HK-2 (cell line): ENCODE results near the gene MRGPRX1.
"Not testable (repeated sequence)": the region's sequence is repeated elsewhere in the genome, so short reads cannot be mapped to it uniquely, and the experiment has no call there.

Experiments used
- DNase-seq: peaks from one replicate; pipeline ENCODE4 v3.0.0-alpha.2; 2018; ENCODE audit not compliant: unreplicated experiment

The MRGPRX1 gene

DNA sequence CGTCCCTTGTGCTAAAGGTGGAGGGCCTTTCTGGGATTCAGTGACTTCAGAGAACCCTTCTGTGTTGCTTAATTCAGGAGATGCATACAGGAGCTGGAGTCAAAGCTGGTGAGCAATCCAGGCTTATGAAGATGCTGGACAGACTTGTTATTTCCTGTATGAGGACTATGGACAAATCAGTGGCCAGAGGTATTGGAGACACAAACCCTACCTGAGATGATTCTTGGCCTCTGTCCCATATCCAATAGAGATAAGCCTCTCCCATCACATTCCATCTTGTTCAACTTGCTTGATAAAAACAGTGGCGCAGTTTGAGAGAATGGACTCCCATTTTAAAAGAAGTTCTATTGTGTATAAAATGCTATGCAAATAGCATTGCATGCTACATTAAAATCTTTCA is at the start of gene MRGPRX1:
Gene MRGPRX1 (minus strand): TSS at position 101 of the 400 bp plus-strand sequence. CDS start 4,630 bp downstream, outside the sequence.
- DNase-seq: no peak

DNA sequence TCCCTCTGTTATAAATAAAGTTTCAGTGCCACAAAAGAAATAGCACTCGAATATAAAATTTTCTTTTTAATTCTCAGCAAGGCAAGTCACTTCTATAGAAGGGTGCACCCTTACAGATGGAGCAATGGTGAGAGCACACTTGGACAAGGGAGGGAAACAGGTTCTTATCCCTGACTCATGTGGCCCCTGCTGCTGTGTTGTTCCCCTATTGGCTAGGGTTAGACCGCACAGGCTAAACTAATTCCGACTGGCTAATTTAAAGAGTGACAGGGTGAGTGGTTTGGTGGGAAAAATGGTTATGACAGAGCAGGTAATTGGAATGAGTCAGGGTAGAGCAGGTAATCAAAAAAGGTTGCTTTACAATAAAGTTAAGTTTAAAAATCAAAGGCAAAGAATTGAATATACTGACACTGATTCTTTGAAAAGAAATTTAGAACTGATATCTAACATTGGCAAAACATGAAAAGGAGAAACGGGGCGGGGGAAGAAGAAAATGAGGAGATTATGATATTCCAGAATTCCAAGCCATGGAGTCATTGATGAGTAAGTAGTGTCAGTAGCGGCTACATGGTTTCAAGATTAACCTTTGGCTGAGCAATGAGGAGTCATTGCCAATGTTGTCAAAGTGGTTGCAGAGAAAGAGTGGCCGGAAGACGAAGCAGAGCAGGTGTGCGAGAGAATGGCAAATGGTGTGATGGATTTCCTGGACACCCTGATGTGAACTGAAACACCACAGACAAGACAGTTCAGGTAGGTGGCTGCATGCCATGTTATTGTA is 48.4 kb upstream of the MRGPRX1 start:
- peak; percentile 18 for DNase-seq

DNA sequence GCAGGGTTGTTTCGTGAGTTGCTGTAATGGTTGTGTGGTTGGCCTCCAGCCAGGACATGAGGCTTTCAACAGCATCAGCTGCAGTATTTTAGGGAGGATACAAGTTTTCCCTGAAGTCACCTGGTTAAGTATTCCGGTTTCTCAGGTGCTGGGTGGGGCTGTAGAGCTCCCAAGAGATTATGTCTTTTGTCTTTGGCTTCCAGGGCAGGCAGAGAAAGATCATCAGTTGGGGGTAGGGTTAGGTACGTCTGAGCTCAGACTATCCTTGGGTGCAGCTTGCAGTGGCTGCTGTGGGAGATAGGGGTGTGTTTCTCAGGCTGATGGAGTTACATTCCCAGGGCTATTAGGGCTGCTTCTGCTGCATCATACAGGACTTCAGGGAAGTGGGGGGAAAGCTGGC is 47.5 kb upstream of the MRGPRX1 start:
- DNase-seq: no peak

DNA sequence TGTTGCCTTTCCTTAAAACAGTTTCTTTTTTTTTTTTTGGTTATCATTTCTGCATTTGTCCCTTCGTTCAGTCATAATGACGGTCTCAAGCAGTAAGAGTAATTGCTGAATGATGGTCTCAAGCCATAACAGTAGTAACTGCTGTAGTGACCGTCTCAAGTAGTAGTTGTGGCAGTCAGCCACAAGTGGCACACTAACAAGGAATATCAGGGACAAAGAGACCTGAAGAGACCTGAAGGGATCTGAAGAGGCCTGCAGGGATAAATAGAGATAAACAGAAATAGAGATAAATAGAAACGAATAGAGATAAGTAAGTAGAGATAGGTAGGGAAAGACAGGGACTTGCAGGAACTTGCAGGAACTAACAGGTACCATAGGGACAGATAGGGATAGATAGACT is 42.7 kb upstream of the MRGPRX1 start:
- no peak for DNase-seq

DNA sequence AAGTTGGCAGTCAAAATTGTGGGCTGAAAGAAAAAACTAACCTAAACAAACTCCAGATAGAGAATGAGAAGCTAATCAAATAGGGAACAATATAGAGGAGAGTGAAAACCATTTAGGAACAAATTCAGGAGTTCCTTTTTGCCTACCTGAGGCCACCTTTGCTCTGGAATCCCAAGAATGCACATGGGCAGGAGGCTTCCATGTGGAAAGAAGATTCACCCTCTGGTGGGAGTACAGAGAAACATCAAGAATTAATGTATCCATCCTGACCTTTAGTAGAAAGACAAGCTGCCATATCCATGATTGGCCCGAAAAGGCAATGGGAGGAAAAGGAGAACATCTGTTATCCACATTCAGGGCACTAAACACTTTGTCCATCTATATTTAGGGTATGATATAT is 35.0 kb upstream of the MRGPRX1 start:
- DNase-seq: no peak

DNA sequence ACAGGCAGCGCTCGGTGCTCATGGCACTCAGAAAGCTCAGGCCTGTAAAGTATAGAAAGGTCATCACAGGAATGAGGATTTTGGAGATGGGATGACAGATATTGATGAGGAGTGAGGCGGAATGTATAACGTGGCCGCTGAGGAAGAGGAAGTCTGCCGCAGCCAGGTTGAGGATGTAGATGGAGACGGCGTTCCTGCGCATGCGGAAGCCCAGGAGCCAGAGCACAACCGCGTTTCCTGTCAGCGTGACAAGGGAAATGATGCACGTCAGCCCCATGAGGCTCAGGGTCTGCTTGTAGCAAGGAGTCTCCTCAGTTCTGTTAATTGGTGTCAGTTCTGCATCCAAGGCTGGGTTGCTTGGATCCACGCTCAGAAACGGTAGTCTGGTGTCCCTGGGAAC is 33.1 kb upstream of the MRGPRX1 start:
- no peak for DNase-seq

DNA sequence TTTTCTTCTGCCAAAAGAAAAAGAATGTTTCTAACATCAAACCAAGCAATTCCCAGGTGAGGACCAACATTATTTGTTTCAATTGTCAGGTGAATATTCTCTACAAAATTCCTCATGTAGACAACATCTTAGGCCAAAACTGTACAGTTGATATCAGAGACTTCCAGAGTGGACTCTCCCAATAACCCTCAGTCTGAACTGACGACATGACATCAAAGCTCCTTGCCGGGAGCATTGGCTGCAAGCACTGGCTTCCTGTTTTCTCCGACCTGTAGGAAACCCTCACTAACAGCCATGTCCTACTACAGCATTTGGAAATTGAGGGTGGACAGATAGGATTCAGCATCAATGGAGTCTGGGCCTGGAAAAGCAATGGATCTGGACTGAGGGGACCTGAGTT is 30.5 kb upstream of the MRGPRX1 start:
- no peak for DNase-seq

DNA sequence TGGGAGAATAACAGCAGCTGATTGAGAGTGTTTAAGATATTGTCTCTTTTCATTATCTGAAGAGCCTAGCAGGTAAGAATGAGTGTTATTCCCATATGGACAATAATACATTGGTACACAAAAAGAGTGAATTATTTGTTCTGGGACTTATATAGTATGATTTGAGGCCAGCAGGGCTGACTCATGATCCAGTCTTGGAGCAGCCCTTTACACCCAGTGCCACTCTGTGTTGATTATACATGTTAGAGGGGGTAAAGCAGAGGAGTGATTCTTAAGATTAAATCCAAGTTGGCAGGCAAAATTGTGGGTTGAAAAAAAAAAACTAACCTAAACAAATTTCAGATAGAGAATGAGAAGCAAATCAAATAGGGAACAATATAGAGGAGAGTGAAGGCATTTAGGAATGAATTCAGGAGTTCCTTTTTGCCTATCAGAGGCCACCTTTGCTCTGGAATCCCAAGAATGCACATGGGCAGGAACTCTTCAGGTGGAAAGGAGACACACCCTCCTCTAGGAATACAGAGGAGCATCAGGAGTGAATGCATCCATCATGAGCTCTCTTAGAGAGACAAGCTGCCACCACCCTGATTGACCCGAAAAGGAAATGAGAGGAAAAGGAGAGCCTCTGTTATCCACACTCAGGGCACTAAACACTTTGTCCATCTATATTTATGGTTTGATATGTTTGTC is 19.2 kb upstream of the MRGPRX1 start:
- no peak for DNase-seq

DNA sequence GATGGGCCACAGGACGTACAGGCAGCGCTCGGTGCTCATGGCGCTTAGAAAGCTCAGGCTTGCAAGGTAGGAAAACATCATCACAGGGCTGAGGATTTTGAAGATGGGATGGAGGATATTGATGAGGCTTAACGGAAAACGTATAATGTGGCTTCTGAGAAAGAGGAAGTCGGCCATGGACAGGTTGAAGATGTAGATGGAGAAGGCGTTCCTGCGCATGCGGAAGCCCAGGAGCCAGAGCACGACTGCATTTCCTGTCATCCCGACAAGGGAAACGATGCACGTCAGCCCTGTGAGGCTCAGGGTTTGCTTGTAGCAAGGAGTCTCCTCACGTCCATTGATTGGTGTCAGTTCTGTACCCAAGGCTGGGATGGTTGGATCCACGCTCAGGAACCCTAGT is 17.4 kb upstream of the MRGPRX1 start:
- DNase-seq: no peak

DNA sequence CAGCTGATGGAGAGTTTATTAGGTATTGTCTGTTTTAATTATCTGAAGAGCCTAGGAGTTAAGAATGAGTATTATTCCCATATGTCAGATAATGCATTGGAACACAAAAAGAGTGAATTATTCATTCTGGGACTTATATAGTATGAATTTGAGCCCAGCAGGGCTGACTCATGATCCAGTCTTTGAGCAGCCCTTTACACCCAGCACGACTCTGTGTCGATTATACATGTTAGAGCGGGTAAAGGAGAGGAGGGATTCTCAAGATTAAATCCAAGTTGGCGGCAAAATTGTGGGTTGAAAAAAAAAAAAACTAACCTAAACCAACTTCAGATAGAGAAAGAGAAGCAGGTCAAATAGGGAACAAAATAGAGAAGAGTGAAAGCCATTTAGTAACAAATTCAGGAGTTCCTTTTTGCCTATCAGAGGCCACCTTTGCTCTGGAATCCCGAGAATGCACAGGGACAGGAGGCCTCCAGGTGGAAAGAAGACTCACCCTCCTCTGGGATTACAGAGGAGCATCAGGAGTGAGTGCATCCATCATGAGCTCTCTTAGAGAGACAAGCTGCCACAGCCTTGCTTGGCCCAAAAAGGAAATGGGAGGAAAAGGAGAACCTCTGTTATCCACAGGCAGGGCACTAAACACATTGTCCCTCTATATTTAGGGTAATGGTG is 3.1 kb downstream of the MRGPRX1 start:
- DNase-seq: no peak

DNA sequence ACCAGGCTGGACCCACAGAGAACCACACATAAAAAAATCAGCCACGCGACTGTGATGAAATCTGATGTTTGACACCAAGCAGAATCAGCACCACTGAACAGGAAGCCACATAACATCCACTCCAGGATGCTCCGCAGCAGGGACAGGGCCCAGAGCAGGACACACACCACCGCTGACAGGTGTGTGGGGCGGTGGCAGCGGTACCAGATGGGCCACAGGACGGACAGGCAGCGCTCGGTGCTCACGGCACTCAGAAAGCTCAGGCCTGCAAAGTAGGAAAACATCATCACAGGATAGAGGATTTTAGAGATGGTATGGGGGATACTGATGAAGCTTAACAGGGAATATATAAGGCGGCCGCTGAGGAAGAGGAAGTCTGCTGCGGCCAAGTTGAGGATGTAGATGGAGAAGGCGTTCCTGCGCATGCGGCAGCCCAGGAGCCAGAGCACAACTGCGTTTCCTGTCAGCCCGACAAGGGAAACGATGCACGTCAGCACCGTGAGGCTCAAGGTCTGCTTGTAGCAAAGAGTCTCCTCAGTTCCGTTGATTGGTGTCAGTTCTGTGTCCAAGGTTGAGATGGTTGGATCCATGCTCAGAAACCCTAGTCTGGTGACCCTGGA is 4.9 kb downstream of the MRGPRX1 start:
- no peak for DNase-seq

DNA sequence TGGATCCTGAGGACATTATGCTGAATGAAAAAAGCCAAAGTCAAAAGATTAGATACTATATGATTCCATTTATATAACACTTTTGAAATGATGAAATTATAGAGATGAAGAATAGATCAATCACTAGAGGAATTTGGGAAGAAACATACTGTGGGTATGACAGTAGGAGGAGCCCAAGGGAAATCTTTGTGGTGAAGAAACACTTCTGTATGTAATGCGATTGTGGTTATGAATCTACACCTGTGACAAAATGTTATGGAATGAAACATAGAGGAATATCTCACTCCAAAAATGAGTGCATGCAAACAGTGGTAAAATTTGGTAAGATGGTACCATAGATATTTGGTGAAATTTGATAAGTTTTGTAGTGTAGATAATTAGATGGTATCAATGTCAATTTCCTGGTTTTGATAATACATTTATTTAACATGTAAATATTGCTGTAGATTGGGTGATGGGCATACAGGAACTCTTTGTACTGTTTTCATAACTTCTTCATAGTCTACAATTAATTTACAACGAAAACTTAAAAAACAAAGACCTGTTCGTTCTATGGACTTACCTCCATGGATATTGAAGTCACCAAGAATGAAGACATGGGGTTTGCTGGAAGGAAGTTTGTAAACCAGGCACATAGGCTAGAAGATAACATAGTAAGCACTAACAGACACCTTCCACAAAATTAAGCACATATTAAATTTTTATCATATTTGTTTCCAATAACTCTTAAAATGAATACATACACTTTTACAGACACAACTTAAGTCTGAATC is 11.5 kb downstream of the MRGPRX1 start:
- no peak for DNase-seq

DNA sequence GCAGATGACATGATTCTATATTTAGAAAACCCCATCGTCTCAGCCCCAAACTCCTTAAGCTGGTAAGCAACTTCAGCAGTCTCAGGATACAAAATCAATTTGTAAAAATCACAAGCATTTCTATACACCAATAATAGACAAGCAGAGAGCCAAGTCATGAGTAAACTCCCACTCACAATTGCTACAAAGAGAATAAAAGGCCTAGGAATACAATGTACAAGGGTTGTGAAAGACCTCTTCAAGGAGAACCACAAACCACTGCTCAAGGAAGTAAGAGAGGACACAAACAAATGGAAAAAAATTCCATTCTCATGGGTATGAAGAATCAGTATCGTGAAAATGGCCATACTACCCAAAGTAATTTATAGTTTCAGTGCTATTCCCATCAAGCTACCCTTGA is 13.8 kb downstream of the MRGPRX1 start:
- not testable (repeated sequence) for DNase-seq

DNA sequence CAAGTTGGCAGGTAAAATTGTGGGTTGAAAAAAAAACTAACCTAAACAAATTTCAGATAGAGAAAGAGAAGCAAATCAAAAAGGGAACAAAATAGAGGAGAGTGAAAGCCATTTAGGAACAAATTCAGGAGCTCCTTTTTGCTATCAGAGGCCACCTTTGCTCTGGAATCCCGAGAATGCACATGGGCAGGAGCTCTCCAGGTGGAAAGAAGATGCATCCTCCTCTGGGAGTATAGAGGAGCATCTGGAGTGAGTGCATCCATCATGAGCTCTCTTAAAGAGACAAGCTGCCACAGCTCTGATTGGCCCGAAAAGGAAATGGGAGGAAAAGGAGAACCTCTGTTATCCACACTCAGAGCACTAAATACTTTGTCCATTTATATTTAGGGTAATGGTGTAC is 26.3 kb downstream of the MRGPRX1 start:
- no peak for DNase-seq

DNA sequence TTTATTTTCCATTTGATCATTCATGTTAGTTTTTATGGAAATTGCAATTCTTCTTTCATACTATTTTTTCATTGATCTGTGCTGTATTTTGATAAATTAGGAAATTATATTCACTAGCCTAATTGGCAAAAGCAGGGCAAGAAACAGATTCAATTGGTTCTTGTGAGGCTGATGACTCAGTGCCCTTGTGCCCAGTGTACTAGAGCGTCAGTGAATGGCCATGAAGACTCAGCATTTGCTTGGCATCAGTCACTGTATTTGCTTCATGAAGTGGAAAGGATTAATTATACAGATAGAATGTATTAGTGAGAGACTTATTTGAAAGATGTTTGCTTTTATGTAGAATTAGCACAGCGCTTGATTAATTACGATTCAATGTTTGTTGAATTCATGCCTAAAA is 31.8 kb downstream of the MRGPRX1 start:
- DNase-seq: no peak

DNA sequence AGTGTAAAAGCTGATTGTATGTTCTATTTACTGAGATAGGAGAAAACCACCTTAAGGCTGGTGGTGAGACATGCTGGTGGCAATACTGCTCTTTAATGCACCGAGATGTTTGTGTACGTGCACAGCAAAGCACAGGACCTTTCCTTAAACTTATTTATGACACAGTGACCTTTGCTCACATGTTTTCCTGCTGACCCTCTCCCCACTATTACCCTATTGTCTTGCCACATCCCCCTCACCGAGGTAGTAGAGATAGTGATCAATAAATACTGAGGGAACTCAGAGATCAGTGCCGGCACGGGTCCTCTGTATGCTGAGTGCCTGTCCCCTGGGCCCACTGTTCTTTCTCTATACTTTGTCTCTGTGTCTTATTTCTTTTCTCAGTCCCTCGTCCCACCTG is 38.6 kb downstream of the MRGPRX1 start:
- not testable (repeated sequence) for DNase-seq

DNA sequence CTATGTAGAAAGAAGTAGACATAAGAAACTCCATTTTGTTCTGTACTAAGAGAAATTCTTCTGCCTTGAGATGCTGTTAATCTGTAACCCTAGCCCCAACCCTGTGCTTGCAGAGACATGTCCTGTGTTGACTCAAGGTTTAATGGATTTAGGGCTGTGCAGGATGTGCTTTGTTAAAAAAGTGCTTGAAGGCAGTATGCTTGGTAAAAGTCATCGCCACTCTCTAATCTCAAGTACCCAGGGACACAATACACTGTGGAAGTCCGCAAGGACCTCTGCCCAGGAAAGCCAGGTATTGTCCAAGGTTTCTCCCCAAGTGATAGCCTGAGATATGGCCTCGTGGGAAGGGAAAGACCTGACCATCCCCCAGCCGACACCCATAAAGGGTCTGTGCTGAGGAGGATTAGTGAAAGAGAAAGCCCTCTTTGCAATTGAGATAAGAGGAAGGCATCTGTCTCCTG is 39.0 kb downstream of the MRGPRX1 start:
- DNase-seq: not testable (repeated sequence)

DNA sequence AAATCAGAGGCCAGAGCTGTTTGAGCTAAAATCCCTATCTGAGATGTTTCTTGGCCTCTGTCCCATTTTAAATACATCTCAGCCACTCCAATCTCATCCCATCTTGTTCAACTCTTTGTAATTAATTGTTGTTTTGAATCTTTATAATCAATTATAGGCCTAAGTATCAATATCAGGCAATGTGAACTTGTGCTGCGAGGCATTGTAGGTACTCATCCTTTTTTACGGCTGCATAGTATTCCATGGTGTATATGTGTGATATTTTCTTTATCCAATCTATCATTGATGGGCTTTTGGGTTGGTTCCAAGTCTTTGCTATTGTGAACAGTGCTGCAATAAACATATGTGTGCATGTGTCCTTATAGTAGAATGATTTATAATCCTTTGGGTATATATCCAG is 47.5 kb downstream of the MRGPRX1 start:
- DNase-seq: not testable (repeated sequence)

DNA sequence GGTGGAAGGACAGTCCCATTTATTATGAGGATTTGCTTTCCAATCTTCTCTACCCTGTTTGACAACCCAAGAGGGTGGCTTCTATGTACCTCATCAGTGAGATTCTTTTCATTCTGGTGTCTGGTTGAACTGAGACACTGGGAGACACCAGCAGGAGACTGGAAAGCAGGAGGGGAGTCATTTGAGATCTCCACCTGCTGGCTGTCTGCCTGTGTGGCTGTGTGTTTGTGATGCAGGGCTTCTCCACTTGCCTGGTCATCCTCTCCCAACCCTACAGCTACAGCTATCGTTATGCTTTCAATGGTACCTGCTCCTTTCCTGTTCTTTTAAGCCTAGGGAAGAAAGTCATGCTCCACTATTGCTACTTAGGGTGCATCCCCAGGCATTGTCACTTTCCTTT is 48.6 kb downstream of the MRGPRX1 start:
- no peak for DNase-seq
